GM23248 (cell line): ENCODE measurements around the gene PPM1H.

Experiments used
- EZH2 ChIP-seq: fragments of 200-600 bp; sonication (generic); IDR thresholded peaks from 2 replicates; pipeline ENCODE4 v1.6.1; 2018; ENCODE audit warnings: antibody characterized with exemption, mild to moderate bottlenecking; ENCODE audit not compliant: insufficient read depth, poor library complexity, severe bottlenecking
- EZH2phosphoT487 ChIP-seq: fragments of 200-600 bp; sonication (generic); IDR thresholded peaks from 2 replicates; pipeline ENCODE4 v1.6.1; 2018; ENCODE audit warnings: antibody characterized with exemption, moderate library complexity, mild to moderate bottlenecking, low read depth; ENCODE audit not compliant: insufficient read depth

- TF ChIP-seq EZH2 (no peak), EZH2phosphoT487 (no peak)
Measured at GRCh38 chr12:62703011-62703380, 232.0 kb downstream of the PPM1H start.
